Neural progenitor cell (in vitro differentiated cells): ENCODE data around the gene ART5. TPM values are rescaled to one million over a fixed set of nuclear protein-coding genes. Genes with fewer than 3 reads are reported as not detected.

Experiments used
- DNase-seq: peaks from one replicate; pipeline ENCODE4 v3.0.0-alpha.2; 2016; ENCODE audit warnings: low spot score
- H2AFZ ChIP-seq: fragments of 200-600 bp; sonication (generic); replicated peaks from 2 replicates; pipeline ENCODE4 v1.6.1; 2016; ENCODE audit warnings: antibody characterized with exemption
- H3F3A ChIP-seq: fragments of 200-600 bp; sonication (generic); 2 replicates; pipeline ENCODE4 v1.6.1; 2016; ENCODE audit warnings: antibody characterized with exemption, low read depth
- H3K27ac ChIP-seq: fragments of 200-600 bp; sonication (generic); 2 replicates; pipeline ENCODE4 v1.5.1; 2016; ENCODE audit warnings: mild to moderate bottlenecking
- H3K27me3 ChIP-seq: fragments of 200-600 bp; sonication (generic); 2 replicates; pipeline ENCODE4 v1.6.1; 2016; ENCODE audit warnings: mild to moderate bottlenecking, moderate library complexity
- H3K36me3 ChIP-seq: fragments of 200-600 bp; sonication (generic); 2 replicates; pipeline ENCODE4 v1.5.1; 2016
- H3K4me1 ChIP-seq: fragments of 200-600 bp; sonication (generic); 2 replicates; pipeline ENCODE4 v1.6.1; 2016; ENCODE audit warnings: mixed run types
- H3K4me2 ChIP-seq: fragments of 200-600 bp; sonication (generic); 2 replicates; pipeline ENCODE4 v1.6.1; 2016
- H3K4me3 ChIP-seq: fragments of 200-600 bp; sonication (generic); 2 replicates; pipeline ENCODE4 v1.5.1; 2016
- H3K79me2 ChIP-seq: fragments of 200-600 bp; sonication (generic); 2 replicates; pipeline ENCODE4 v1.6.1; 2016; ENCODE audit warnings: low read depth
- H3K9ac ChIP-seq: fragments of 200-600 bp; sonication (generic); 2 replicates; pipeline ENCODE4 v1.6.1; 2016
- H3K9me3 ChIP-seq: fragments of 200-600 bp; sonication (generic); 2 replicates; pipeline ENCODE4 v1.5.1; 2016; ENCODE audit warnings: low read depth
- H4K20me1 ChIP-seq: fragments of 200-600 bp; sonication (generic); 2 replicates; pipeline ENCODE4 v1.6.1; 2016; ENCODE audit warnings: low read depth
- H3K27ac Mint-ChIP-seq: 3 replicates; pipeline ENCODE4 v1.8.0; 2021; ENCODE audit warnings: mixed read lengths
- H3K27me3 Mint-ChIP-seq: 2 replicates; pipeline ENCODE4 v1.8.0; 2022; ENCODE audit warnings: low read depth, mild to moderate bottlenecking, inconsistent platforms, moderate library complexity, mixed read lengths; ENCODE audit not compliant: insufficient read depth
- H3K36me3 Mint-ChIP-seq: 3 replicates; pipeline ENCODE4 v1.8.0; 2021; ENCODE audit warnings: mixed read lengths
- H3K4me1 Mint-ChIP-seq: 3 replicates; pipeline ENCODE4 v1.8.0; 2021; ENCODE audit warnings: mixed read lengths
- H3K4me3 Mint-ChIP-seq: 3 replicates; pipeline ENCODE4 v1.8.0; 2021; ENCODE audit warnings: mild to moderate bottlenecking, moderate library complexity, mixed read lengths
- H3K9me3 Mint-ChIP-seq: 3 replicates; pipeline ENCODE4 v1.8.0; 2020; ENCODE audit warnings: mixed read lengths
- EZH2 ChIP-seq: fragments of 200-600 bp; sonication (generic); IDR thresholded peaks from 2 replicates; pipeline ENCODE4 v1.6.1; 2017; ENCODE audit warnings: antibody characterized with exemption, mild to moderate bottlenecking, moderate library complexity
- EZH2phosphoT487 ChIP-seq: fragments of 200-600 bp; sonication (generic); IDR thresholded peaks from 2 replicates; pipeline ENCODE4 v1.6.1; 2017; ENCODE audit warnings: antibody characterized with exemption
- total RNA-seq: library from RNA; depleted of rRNA; stranded (reverse); fragments of >200 nt; gene quantifications from 2 replicates; pipeline ENCODE4 v1.2.3, GENCODE V29; 2015; ENCODE audit warnings: low replicate concordance
- TF ChIP-seq, protein P1 (sequence below): fragments of 200-600 bp; sonication (generic); IDR thresholded peaks from 2 replicates; pipeline ENCODE4 v1.5.1; 2017; ENCODE audit warnings: antibody characterized with exemption, mild to moderate bottlenecking

ART5 gene
- total RNA-seq, 1 donor from 2014 or later = 8.5 TPM

DNA sequence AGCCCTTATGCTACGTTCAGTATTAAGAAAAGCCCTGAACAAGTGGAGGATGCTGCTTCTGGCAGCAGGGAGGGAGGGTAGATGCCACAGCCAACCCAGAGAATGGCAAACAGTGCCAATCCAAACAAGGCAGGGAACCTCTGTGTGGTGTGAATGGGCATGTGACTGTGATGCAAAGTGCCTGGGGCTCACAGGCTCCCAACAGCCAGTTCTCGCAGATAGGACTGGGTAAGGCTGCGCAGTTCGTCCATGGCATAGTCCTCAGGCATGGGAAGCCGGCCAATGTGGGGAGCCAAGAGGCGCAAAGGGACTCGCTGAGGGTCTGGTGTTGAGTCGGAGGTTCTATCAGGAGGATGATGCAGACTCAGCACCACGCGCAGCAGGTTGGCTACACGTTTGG, 34.2 kb upstream of the ART5 start:
- Mint-ChIP-seq H3K27me3 (peaks cover 2% of the 10 kb centered on the region), H3K27ac (no peak overlapping the region), H3K4me3 (no peak overlapping the region), H3K4me1 (peaks cover 3% of the 10 kb centered on the region), H3K9me3 (no peaks in the 10 kb centered on the region), H3K36me3 (peaks cover 57% of the 10 kb centered on the region)
- Histone ChIP-seq H3F3A (no peaks in the 10 kb centered on the region), H3K36me3 (peaks cover 23% of the 10 kb centered on the region), H3K4me1 (no peaks in the 10 kb centered on the region), H3K27me3 (no peaks in the 10 kb centered on the region), H3K4me2 (no peak overlapping the region), H3K9ac (no peak overlapping the region), H3K9me3 (no peaks in the 10 kb centered on the region), H3K79me2 (no peaks in the 10 kb centered on the region), H3K4me3 (no peak overlapping the region), H3K27ac (no peak overlapping the region), H4K20me1 (no peaks in the 10 kb centered on the region), H2AFZ (no peak overlapping the region)
- TF ChIP-seq, protein P1, sequence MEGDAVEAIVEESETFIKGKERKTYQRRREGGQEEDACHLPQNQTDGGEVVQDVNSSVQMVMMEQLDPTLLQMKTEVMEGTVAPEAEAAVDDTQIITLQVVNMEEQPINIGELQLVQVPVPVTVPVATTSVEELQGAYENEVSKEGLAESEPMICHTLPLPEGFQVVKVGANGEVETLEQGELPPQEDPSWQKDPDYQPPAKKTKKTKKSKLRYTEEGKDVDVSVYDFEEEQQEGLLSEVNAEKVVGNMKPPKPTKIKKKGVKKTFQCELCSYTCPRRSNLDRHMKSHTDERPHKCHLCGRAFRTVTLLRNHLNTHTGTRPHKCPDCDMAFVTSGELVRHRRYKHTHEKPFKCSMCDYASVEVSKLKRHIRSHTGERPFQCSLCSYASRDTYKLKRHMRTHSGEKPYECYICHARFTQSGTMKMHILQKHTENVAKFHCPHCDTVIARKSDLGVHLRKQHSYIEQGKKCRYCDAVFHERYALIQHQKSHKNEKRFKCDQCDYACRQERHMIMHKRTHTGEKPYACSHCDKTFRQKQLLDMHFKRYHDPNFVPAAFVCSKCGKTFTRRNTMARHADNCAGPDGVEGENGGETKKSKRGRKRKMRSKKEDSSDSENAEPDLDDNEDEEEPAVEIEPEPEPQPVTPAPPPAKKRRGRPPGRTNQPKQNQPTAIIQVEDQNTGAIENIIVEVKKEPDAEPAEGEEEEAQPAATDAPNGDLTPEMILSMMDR = no peak
- TF ChIP-seq EZH2 (no peak), EZH2phosphoT487 (no peak)
- DNase-seq = no peak

DNA sequence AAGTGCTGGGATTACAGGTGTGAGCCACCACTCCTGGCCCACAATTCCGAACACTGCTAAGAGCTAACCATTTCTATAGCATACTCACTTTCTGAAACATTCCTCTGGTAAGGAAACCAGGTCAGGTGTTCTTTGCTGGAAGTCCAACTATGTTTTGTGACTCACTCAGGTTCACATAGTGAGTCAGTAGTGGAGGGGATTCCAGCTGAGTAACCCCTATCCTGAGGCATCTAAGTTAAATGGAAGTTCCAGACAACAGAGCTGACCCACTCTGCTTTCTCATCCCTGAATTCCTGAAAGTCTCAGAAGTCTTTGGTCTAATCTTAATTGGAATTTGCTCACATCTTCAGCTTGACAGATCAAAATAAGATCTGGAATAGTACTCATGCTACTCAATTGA, 32.4 kb upstream of the ART5 start:
- DNase-seq = peak; percentile 10
- H3K27me3 ChIP-seq = no peaks in the 10 kb centered on the region
- H3K4me3 Mint-ChIP-seq = no peak overlapping the region
- H2AFZ ChIP-seq = no peak overlapping the region
- no peaks in the 10 kb centered on the region for H3K9me3 ChIP-seq
- H3K9me3 Mint-ChIP-seq = no peaks in the 10 kb centered on the region
- no peaks in the 10 kb centered on the region for H3K79me2 ChIP-seq
- peaks cover 54% of the 10 kb centered on the region for H3K36me3 Mint-ChIP-seq
- H3F3A ChIP-seq = no peaks in the 10 kb centered on the region
- H3K4me3 ChIP-seq = no peak overlapping the region
- H3K4me2 ChIP-seq = no peak overlapping the region
- H3K4me1 ChIP-seq = no peaks in the 10 kb centered on the region
- H3K27ac ChIP-seq = no peak overlapping the region
- peaks cover 14% of the 10 kb centered on the region for H3K36me3 ChIP-seq
- peaks cover 3% of the 10 kb centered on the region for H3K4me1 Mint-ChIP-seq
- H4K20me1 ChIP-seq = no peaks in the 10 kb centered on the region
- H3K9ac ChIP-seq = no peak overlapping the region
- no peak overlapping the region for H3K27ac Mint-ChIP-seq
- TF ChIP-seq EZH2 = no peak
- TF ChIP-seq, protein P1 = no peak
- TF ChIP-seq EZH2phosphoT487 = no peak
- H3K27me3 Mint-ChIP-seq = no peaks in the 10 kb centered on the region

DNA sequence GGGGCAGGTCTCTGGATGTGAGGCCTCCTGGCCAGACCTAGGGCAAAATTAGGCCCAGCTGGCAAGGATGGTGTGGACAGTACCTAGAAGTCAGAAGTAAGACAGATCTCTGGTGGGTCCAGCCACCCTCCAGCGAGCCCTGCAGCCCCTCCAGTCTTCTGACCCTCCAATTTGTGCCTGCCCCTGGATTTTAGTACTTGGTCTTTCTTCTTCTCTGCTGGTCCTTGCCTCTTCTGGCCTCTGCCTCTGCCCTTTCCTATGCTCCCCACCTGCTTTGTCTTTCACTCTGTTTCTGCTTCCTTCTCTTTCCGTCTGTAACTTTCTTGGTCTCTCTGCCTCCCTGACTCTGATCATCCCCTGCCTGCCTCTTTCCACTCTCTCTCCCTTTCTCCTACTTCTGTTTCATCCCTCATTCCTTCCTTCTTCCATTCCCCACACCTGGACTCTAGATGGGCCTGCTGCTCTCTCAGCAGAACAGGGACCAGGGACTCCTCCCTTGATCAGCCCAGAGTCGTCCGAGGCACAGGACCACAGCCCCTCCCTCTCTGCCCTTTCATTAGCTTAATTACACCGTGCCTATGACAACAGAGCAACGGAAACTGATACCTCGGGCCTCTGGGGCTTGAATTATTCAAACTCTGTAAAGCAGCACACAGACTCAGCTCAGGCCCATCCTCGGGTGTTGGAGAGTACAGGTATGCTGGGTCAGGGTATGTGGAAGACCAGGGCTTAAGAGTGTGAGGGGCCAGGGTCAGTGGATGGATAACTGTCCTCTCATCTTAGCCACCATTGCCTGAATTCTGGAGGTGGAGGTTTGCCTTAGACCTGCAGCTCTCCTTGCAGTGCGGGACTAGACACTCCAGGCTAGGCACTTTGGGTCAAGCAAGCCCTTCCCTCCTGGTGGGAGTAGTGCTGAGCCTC, 29.8 kb upstream of the ART5 start, which contains the start of gene CHRNA10:
Gene CHRNA10, minus strand, starts transcription at position 51 of the 921 bp plus-strand sequence. CDS start 72 bp downstream, outside the sequence.
- no peaks in the 10 kb centered on the region for H3K79me2 ChIP-seq
- TF ChIP-seq EZH2 (no peak), EZH2phosphoT487 (no peak)
- TF ChIP-seq, protein P1 = no peak
- Mint-ChIP-seq H3K27me3 (peaks cover 4% of the 10 kb centered on the region), H3K36me3 (peaks cover 48% of the 10 kb centered on the region), H3K9me3 (no peaks in the 10 kb centered on the region), H3K27ac (peak within 1 kb of the TSS; percentile 7), H3K4me1 (peaks cover 3% of the 10 kb centered on the region), H3K4me3 (peak within 1 kb of the TSS; percentile 1)
- H3K4me2 ChIP-seq = no peak within 1 kb of the TSS
- no peaks in the 10 kb centered on the region for H3K9me3 ChIP-seq
- no peaks in the 10 kb centered on the region for H3K4me1 ChIP-seq
- H3K9ac ChIP-seq = no peak within 1 kb of the TSS
- no peak within 1 kb of the TSS for H2AFZ ChIP-seq
- H3F3A ChIP-seq = no peaks in the 10 kb centered on the region
- H3K27me3 ChIP-seq = no peaks in the 10 kb centered on the region
- no peak within 1 kb of the TSS for H3K4me3 ChIP-seq
- DNase-seq = peak; percentile 33
- H3K36me3 ChIP-seq = peaks cover 14% of the 10 kb centered on the region
- no peaks in the 10 kb centered on the region for H4K20me1 ChIP-seq
- H3K27ac ChIP-seq = peak within 1 kb of the TSS; percentile 11
